ENCODE data around the gene NRXN3. TPM values are rescaled to one million over a fixed set of nuclear protein-coding genes. Genes with fewer than 3 reads are reported as not detected.

The NRXN3 gene
- total and polyA plus RNA-seq, 2 of the 4 experiments (the other 2 are of a cell fraction), result 4.8 to 25.1 TPM

DNA sequence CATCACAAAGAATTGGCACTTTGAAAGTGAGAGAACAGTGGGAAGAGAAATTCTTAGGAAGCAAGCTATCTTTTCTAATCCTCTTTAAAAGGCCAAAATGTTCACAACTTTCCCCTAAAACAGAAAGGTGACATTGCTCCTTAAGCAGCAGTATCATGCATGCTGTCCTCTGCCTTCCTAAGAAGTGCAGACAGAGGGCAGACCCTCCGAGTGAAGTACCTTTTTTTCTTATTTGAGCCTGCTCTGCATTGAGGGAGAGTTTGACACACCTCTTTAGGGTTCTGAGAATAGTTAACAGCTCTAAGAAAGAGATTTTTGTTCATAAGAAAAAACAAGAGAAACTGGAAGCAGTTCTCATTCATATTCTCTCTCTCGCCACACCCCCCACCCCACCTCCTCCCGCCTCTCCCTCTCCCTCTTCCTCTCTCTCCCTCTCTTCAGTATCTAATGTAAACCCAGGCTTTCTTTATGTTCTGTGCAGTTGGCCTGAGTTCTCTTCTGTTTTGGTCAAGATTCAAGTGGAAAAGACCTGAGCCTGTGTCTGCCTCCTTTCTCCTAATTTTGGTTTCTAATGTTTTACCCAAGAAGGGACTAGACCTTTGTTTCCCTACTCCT, 1332.1 kb downstream of the NRXN3 start:
- Histone ChIP-seq H3K27me3 (ENCODE audit: control insufficient read depth, insufficient read depth, low read length) (no peaks in the 10 kb centered on the region), H2BK20ac (ENCODE audit: low read depth, low read length) (no peak overlapping the region), H4K8ac (ENCODE audit: low read depth in 2 of 2, low read length in 2 of 2) (no peak overlapping the region), H4K5ac (ENCODE audit: low read depth, low read length) (no peak overlapping the region), H3K18ac (ENCODE audit: low read depth, low read length) (no peak overlapping the region), H3K79me1 (ENCODE audit: low read depth in 1 of 2, low read length in 2 of 2) (no peaks in the 10 kb centered on the region), H3K4me2 (ENCODE audit: low read depth, low read length) (no peak overlapping the region), H3K14ac (replicated peaks; ENCODE audit: low read depth, low read length) (peak overlapping the region; percentile 40; the same call in 1 of the 2 replicates), H3K4me3 (ENCODE audit: insufficient read depth, low read depth, low read length) (no peak overlapping the region), H3K23ac (ENCODE audit: low read depth, low read length) (no peak overlapping the region), H2BK15ac (ENCODE audit: low read depth, low read length) (no peak overlapping the region), H2AK5ac (ENCODE audit: low read depth, low read length) (no peak overlapping the region), H4K20me1 (ENCODE audit: insufficient read depth, low read length) (no peaks in the 10 kb centered on the region), H2AFZ (replicated peaks; ENCODE audit: low read length, poor library complexity) (no peak overlapping the region), H3K56ac (ENCODE audit: extremely low read depth, insufficient read depth, low read length) (no peak overlapping the region), H3K27ac (ENCODE audit: insufficient read depth, low read length) (no peak overlapping the region), H3K36me3 (ENCODE audit: control insufficient read depth, insufficient read depth, low read length) (no peaks in the 10 kb centered on the region), H2BK120ac (ENCODE audit: low read depth, low read length) (no peak overlapping the region), H2BK5ac (ENCODE audit: low read depth, low read length, poor library complexity, severe bottlenecking) (no peak overlapping the region), H4K91ac (ENCODE audit: insufficient read depth, low read depth, low read length) (no peak overlapping the region), H3K9me1 (ENCODE audit: insufficient read depth, low read length) (no peaks in the 10 kb centered on the region), H3K4me1 (ENCODE audit: control insufficient read depth, insufficient read depth, low read length) (no peaks in the 10 kb centered on the region; the same call in 1 of the 2 replicates), H3K9me3 (ENCODE audit: control insufficient read depth, insufficient read depth, low read length) (no peaks in the 10 kb centered on the region), H2AK9ac (replicated peaks; ENCODE audit: low read depth, low read length, poor library complexity) (no peak overlapping the region), H3K9ac (ENCODE audit: low read depth, low read length) (no peak overlapping the region), H3K4ac (ENCODE audit: low read depth, low read length) (no peak overlapping the region)
- dilution Hi-C loops (cut with HindIII; ENCODE audit: low sequenced_read_pairs, unreplicated experiment), result no loop called here
- TF ChIP-seq BHLHE40 (IDR thresholded peaks at IDR 0.05; ENCODE audit: low read depth, low read length) (no peak), SMC3 (IDR thresholded peaks at IDR 0.05; ENCODE audit: low read depth, low read length) (no peak), FOS (IDR thresholded peaks at IDR 0.05; ENCODE audit: low read depth, low read length) (no peak), CHD1 (IDR thresholded peaks at IDR 0.05; ENCODE audit: low read depth, low read length) (no peak), RCOR1 (IDR thresholded peaks at IDR 0.05; ENCODE audit: insufficient replicate concordance, low read length) (no peak), MAFK (IDR thresholded peaks at IDR 0.05; ENCODE audit: low read depth, low read length) (no peak), MXI1 (IDR thresholded peaks at IDR 0.05; ENCODE audit: borderline replicate concordance, low read depth, low read length) (no peak), RFX5 (IDR thresholded peaks at IDR 0.05; ENCODE audit: low read depth, low read length) (no peak)
- TF ChIP-seq, protein P1, sequence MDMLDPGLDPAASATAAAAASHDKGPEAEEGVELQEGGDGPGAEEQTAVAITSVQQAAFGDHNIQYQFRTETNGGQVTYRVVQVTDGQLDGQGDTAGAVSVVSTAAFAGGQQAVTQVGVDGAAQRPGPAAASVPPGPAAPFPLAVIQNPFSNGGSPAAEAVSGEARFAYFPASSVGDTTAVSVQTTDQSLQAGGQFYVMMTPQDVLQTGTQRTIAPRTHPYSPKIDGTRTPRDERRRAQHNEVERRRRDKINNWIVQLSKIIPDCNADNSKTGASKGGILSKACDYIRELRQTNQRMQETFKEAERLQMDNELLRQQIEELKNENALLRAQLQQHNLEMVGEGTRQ (IDR thresholded peaks at IDR 0.05; ENCODE audit: low read depth, low read length), result no peak
- no TSS peak for BruUV-seq (replicated peaks)
- intact Hi-C loops (cut with micrococcal nuclease), result no loop called here
- in situ Hi-C loops (cut with MboI; ENCODE audit: low sequenced_read_pairs), result no loop called here
- WGBS, 2 experiments (ENCODE audit: extremely low coverage in 2 of 2, insufficient read length in 1 of 2), result no CpG with 5 or more reads among the region's 3 CpGs
- POLR2A ChIA-PET (ENCODE audit: unreplicated experiment), result no interaction called here
- DNase-seq (no peak), ATAC-seq (ENCODE audit: low read depth) (0 out of 2 replicates have a peak, but pooled peaks have one; percentile 14)
- CTCF ChIA-PET, result no interaction called here

Measured in IMR-90 (cell line).